CD4-positive, alpha-beta T cell treated with Interleukin-4 for 4 hours (primary cell): ENCODE data around the gene DDN.

Experiments used
- DNase-seq: peaks from one replicate; pipeline ENCODE4 v3.0.0-alpha.2; 2020

DDN gene

GRCh38 chr12:48999371-49000131 lies at the start of gene DDN:
Gene DDN, minus strand, starts transcription at chr12:48999375. Its CDS starts 88 bp downstream, at chr12:48999287.
- peak; percentile 14 for DNase-seq

GRCh38 chr12:49048953-49049352 lies 49.8 kb upstream of the DDN start:
- DNase-seq = no peak

- DNase-seq = no peak
These were observed 47.1 kb upstream of the DDN start for GRCh38 chr12:49046129-49046895.

GRCh38 chr12:49044660-49045059 lies 45.5 kb upstream of the DDN start:
- no peak for DNase-seq

- peak; percentile 77 for DNase-seq
These were observed 44.7 kb upstream of the DDN start for GRCh38 chr12:49043856-49044258.

- DNase-seq = no peak
These were observed 44.1 kb upstream of the DDN start for GRCh38 chr12:49043241-49043640.

GRCh38 chr12:49041881-49042484 lies 42.8 kb upstream of the DDN start:
- no peak for DNase-seq

- DNase-seq = no peak
These were observed 42.1 kb upstream of the DDN start for GRCh38 chr12:49041036-49041880.

- no peak for DNase-seq
These were observed 41.2 kb upstream of the DDN start for GRCh38 chr12:49040364-49040855.

GRCh38 chr12:49039421-49040363 lies 40.5 kb upstream of the DDN start:
- no peak for DNase-seq

- no peak for DNase-seq
These were observed 39.2 kb upstream of the DDN start for GRCh38 chr12:49038291-49038955.

- DNase-seq = no peak
These were observed 38.7 kb upstream of the DDN start for GRCh38 chr12:49037947-49038237.

GRCh38 chr12:49037111-49037946 lies 38.2 kb upstream of the DDN start:
- no peak for DNase-seq

- DNase-seq = no peak
These were observed 36.9 kb upstream of the DDN start for GRCh38 chr12:49036029-49036428.

GRCh38 chr12:49034286-49034622 lies 35.1 kb upstream of the DDN start:
- DNase-seq = no peak

- DNase-seq = no peak
These were observed 34.6 kb upstream of the DDN start for GRCh38 chr12:49033611-49034285.

- no peak for DNase-seq
These were observed 33.7 kb upstream of the DDN start for GRCh38 chr12:49032679-49033447.

GRCh38 chr12:49032276-49032675 lies 33.1 kb upstream of the DDN start:
- DNase-seq = no peak

- no peak for DNase-seq
These were observed 32.5 kb upstream of the DDN start for GRCh38 chr12:49031573-49032161.
